GM12878 (cell line): Measurements from ENCODE around the gene EBF3. TPM values are rescaled to one million over a fixed set of nuclear protein-coding genes. Genes with fewer than 3 reads are reported as not detected.
"Not testable (repeated sequence)": the region's sequence is repeated elsewhere in the genome, so short reads cannot be mapped to it uniquely, and the experiment has no call there.

Experiments
- ATAC-seq: fragments of 200-7000 bp; cut with Tn5 transposase; 3 replicates; pipeline ENCODE4 v1.9.1; 2020; ENCODE audit warnings: mild to moderate bottlenecking, moderate library complexity
- BruUV-seq: library from RNA; stranded (reverse); fragments of 400-500 nt; replicated peaks from 2 replicates; lab custom pipeline; 2021; lab: Mats Ljungman, UMichigan
- CTCF ChIA-PET: fragments of 300-600 bp; sonication (Branson Sonifier 250); formaldehyde crosslinking; extraction: SDS; loops from one replicate; lab custom pipeline; 2021; ENCODE audit warnings: inconsistent platforms; lab: Yijun Ruan, JAX
- POLR2A ChIA-PET: fragments of 350-600 bp; formaldehyde crosslinking; extraction: SDS; loops from one replicate; lab custom pipeline; 2021; ENCODE audit warnings: inconsistent platforms; lab: Charles Lee
- RAD21 ChIA-PET: fragments of 300-600 bp; sonication (Branson Sonifier 250); formaldehyde crosslinking; loops from one replicate; lab custom pipeline; 2023; ENCODE audit warnings: antibody characterized with exemption; ENCODE audit not compliant: unreplicated experiment; lab: Charles Lee
- SMC1A ChIA-PET: fragments of 300-600 bp; sonication (Branson Sonifier 250); formaldehyde crosslinking; loops from one replicate; lab custom pipeline; 2023; ENCODE audit not compliant: unreplicated experiment, uncharacterized antibody; lab: Charles Lee
- DNase-seq: peaks from one replicate; pipeline ENCODE4 v3.0.0-alpha.2; 2011; ENCODE audit warnings: low read depth, low spot score
- FAIRE-seq: peaks from 3 replicates; lab custom pipeline; 2011; peaks lifted over from hg19 to GRCh38; lab: Jason Lieb, UNC
- H2AFZ ChIP-seq: 2 replicates; pipeline ENCODE4 v1.6.0; 2011; ENCODE audit warnings: low read depth, low read length, control low read depth; ENCODE audit not compliant: control insufficient read depth
- H3K27ac ChIP-seq: 2 replicates; pipeline ENCODE4 v1.5.1; 2011; ENCODE audit warnings: control low read depth; ENCODE audit not compliant: control insufficient read depth, insufficient read depth
- H3K27me3 ChIP-seq, 2 experiments: replicated peaks in 1 of 2; 2 replicates each; pipeline versions ENCODE4 v1.6.0 to v1.6.1; 2011; ENCODE audit warnings: low read length in 1 of 2; ENCODE audit not compliant: control insufficient read depth in 2 of 2, insufficient read depth in 2 of 2
- H3K36me3 ChIP-seq, 2 experiments: 2 replicates each; pipeline ENCODE4 v1.5.1; 2011; ENCODE audit warnings: low read length in 1 of 2; ENCODE audit not compliant: control insufficient read depth in 2 of 2, insufficient read depth in 2 of 2
- H3K4me1 ChIP-seq: 2 replicates; pipeline ENCODE4 v1.6.1; 2011; ENCODE audit warnings: mild to moderate bottlenecking, low read length, moderate library complexity, mixed read lengths; ENCODE audit not compliant: control insufficient read depth, insufficient read depth
- H3K4me2 ChIP-seq: 2 replicates; pipeline ENCODE4 v1.6.0; 2011; ENCODE audit warnings: control low read depth; ENCODE audit not compliant: control insufficient read depth, insufficient read depth
- H3K4me3 ChIP-seq: fragments of 200-600 bp; sonication (generic); 2 replicates; pipeline ENCODE4 v1.5.1; 2016
- H3K79me2 ChIP-seq: 2 replicates; pipeline ENCODE4 v1.6.0; 2011; ENCODE audit warnings: low read length; ENCODE audit not compliant: control insufficient read depth, insufficient read depth
- H3K9ac ChIP-seq: 2 replicates; pipeline ENCODE4 v1.8.0; 2011; ENCODE audit warnings: low read length, control low read depth, mixed read lengths; ENCODE audit not compliant: control insufficient read depth, insufficient read depth
- H3K9me3 ChIP-seq: replicated peaks from 3 replicates; pipeline ENCODE4 v1.5.1; 2011; ENCODE audit warnings: mild to moderate bottlenecking, low read length; ENCODE audit not compliant: control insufficient read depth, insufficient read depth
- H4K20me1 ChIP-seq: 2 replicates; pipeline ENCODE4 v1.6.0; 2011; ENCODE audit not compliant: control insufficient read depth, insufficient read depth
- ATF3 ChIP-seq: IDR thresholded peaks from 2 replicates; pipeline ENCODE4 v1.6.1; 2011; ENCODE audit warnings: low read depth, mild to moderate bottlenecking, low read length, moderate library complexity, borderline replicate concordance; ENCODE audit errors: extremely low read depth
- E4F1 ChIP-seq: fragments of 450-650 bp; IDR thresholded peaks from 2 replicates; pipeline ENCODE4 v1.6.1; 2018; ENCODE audit warnings: borderline replicate concordance, mild to moderate bottlenecking; ENCODE audit not compliant: partially characterized antibody
- WGBS: methylation state at CpG from one replicate; pipeline ENCODE4 v1.1.6; 2016; ENCODE audit warnings: low lambda C conversion rate; ENCODE audit not compliant: insufficient replicate concordance, insufficient coverage; ENCODE audit errors: missing lambda C conversion rate; 5-methylcytosine and 5-hydroxymethylcytosine counted together
- in situ Hi-C: fragments of 300-500 bp; cut with MboI; formaldehyde crosslinking; loops from 9 replicates; pipeline ENCODE4 v1.14.3; 2018; ENCODE audit warnings: mixed read lengths
- intact Hi-C: fragments of 100-400 bp; cut with micrococcal nuclease; formaldehyde crosslinking; loops from one replicate; pipeline ENCODE4 v1.14.2; 2022; ENCODE audit not compliant: unreplicated experiment
- polyA plus RNA-seq, 11 experiments: library from polyadenylated mRNA; depleted of rRNA in 4 of 11; unstranded in 6 of 11; stranded (reverse) in 5 of 11; fragments of >200 nt; fragmentation: Nextera tagmentation in 4 of 11; fragmentation: Illumina TruSeq in 1 of 11; extraction: Ambion mirVana in 4 of 11; extraction: Trizol in 1 of 11; gene quantifications; 1 replicate in 1 of 11; 2 replicates in 10 of 11; pipeline versions ENCODE4 v1.2.1 to v1.2.3, GENCODE V29; 2011 to 2016; ENCODE audit warnings: inconsistent platforms in 2 of 11, missing spikeins in 2 of 11, low read depth in 1 of 11
- total RNA-seq, 4 experiments: library from RNA; depleted of rRNA in 3 of 4; stranded (reverse); fragments of >200 nt in 3 of 4; fragmentation: Illumina TruSeq in 1 of 4; extraction: Trizol in 1 of 4; gene quantifications; 2 replicates each; pipeline versions ENCODE4 v1.2.1 to v1.2.3, GENCODE V29; 2013 to 2021

The EBF3 gene
- total and polyA plus RNA-seq, 10 of the 15 experiments (the other 5 are each of a cell fraction or from before 2014, with no cell fraction given), result not detected

- no peak for TF ChIP-seq E4F1
Observed at GRCh38 chr10:129921801-129922597, 42.1 kb downstream of the EBF3 start (continued).

GRCh38 chr10:129921065-129921670 lies 42.9 kb downstream of the EBF3 start:
- H3K4me2 ChIP-seq, result no peak overlapping the region
- no peak overlapping the region for H3K4me3 ChIP-seq
- ATAC-seq (no peak), DNase-seq (no peak), FAIRE-seq (no peak)
- H2AFZ ChIP-seq, result no peak overlapping the region
- H3K9me3 ChIP-seq, result no peaks in the 10 kb centered on the region
- no peaks in the 10 kb centered on the region for H3K36me3 ChIP-seq
- TF ChIP-seq ATF3, result no peak
- RAD21 ChIA-PET, result no interaction called here
- WGBS, result 40% methylated on average over 18 of the region's 18 CpGs
- SMC1A ChIA-PET, result no interaction called here
- in situ Hi-C loops (no loop called here), intact Hi-C loops (no loop called here)
- no peaks in the 10 kb centered on the region for H3K79me2 ChIP-seq
- POLR2A ChIA-PET, result no interaction called here
- no peaks in the 10 kb centered on the region for H3K4me1 ChIP-seq
- H3K27ac ChIP-seq, result no peak overlapping the region
- CTCF ChIA-PET, result no interaction called here
- no peaks in the 10 kb centered on the region for H3K27me3 ChIP-seq
- no peak overlapping the region for H3K9ac ChIP-seq
- H4K20me1 ChIP-seq, result no peaks in the 10 kb centered on the region
- no TSS peak for BruUV-seq

- RAD21 ChIA-PET, H2AFZ ChIP-seq, H3K36me3 ChIP-seq, CTCF ChIA-PET, intact Hi-C loops, ATAC-seq, H4K20me1 ChIP-seq, DNase-seq, in situ Hi-C loops, H3K27ac ChIP-seq, H3K4me3 ChIP-seq, BruUV-seq, H3K9me3 ChIP-seq, H3K27me3 ChIP-seq, FAIRE-seq, H3K79me2 ChIP-seq, H3K4me2 ChIP-seq, H3K9ac ChIP-seq, POLR2A ChIA-PET, H3K4me1 ChIP-seq: not testable (repeated sequence)
- 61% methylated on average over 9 of the region's 18 CpGs for WGBS
- SMC1A ChIA-PET, result interaction anchor here (0.7 kb wide), 1 partner anchor 72 kb away, joined by 3 read pairs; no protein-coding TSS in a partner anchor
Observed at GRCh38 chr10:129920187-129920586, 43.9 kb downstream of the EBF3 start.
